GM12891 (cell line): ENCODE data around the gene PRPF31.
"Not testable (repeated sequence)": the region's sequence is repeated elsewhere in the genome, so short reads cannot be mapped to it uniquely, and the experiment has no call there.

Source experiments
- DNase-seq: peaks from one replicate; pipeline ENCODE4 v3.0.0; 2011; ENCODE audit warnings: low spot score; ENCODE audit not compliant: insufficient read length
- FAIRE-seq: peaks from 2 replicates; lab custom pipeline; 2011; peaks lifted over from hg19 to GRCh38; lab: Jason Lieb, UNC
- PAX5 ChIP-seq: IDR thresholded peaks from 2 replicates; pipeline ENCODE4 v1.6.1; 2011; ENCODE audit warnings: low read length, moderate library complexity, mild to moderate bottlenecking; ENCODE audit not compliant: insufficient read depth, severe bottlenecking
- POLR2A ChIP-seq: IDR thresholded peaks from 2 replicates; pipeline ENCODE4 v1.6.1; 2011; ENCODE audit warnings: low read depth, low read length, control low read depth
- POLR2AphosphoS5 ChIP-seq: IDR thresholded peaks from 2 replicates; pipeline ENCODE4 v1.6.1; 2011; ENCODE audit warnings: low read depth, low read length, control low read depth
- POU2F2 ChIP-seq: IDR thresholded peaks from 2 replicates; pipeline ENCODE4 v1.6.1; 2011; ENCODE audit warnings: low read depth, mild to moderate bottlenecking, control low read depth, low read length, moderate library complexity
- SPI1 ChIP-seq: IDR thresholded peaks from 2 replicates; pipeline ENCODE4 v1.6.1; 2011; ENCODE audit warnings: low read depth, low read length, control low read depth
- TAF1 ChIP-seq: IDR thresholded peaks from 2 replicates; pipeline ENCODE4 v1.6.1; 2011; ENCODE audit warnings: low read depth, low read length, control low read depth

The PRPF31 gene

GRCh38 chr19:54096617-54097106 lies 18.9 kb upstream of the PRPF31 start:
- FAIRE-seq (no peak), DNase-seq (no peak)
- no peak for TF ChIP-seq POLR2AphosphoS5
- no peak for TF ChIP-seq POLR2A
- no peak for TF ChIP-seq POU2F2
- no peak for TF ChIP-seq SPI1
- TF ChIP-seq TAF1, result no peak
- no peak for TF ChIP-seq PAX5

GRCh38 chr19:54099190-54099902 lies 16.2 kb upstream of the PRPF31 start:
- no peak for TF ChIP-seq PAX5
- no peak for TF ChIP-seq POLR2AphosphoS5
- no peak for TF ChIP-seq TAF1
- no peak for TF ChIP-seq SPI1
- TF ChIP-seq POU2F2, result no peak
- TF ChIP-seq POLR2A, result no peak
- DNase-seq, result no peak
- FAIRE-seq, result no peak

GRCh38 chr19:54099903-54100255 lies 15.7 kb upstream of the PRPF31 start:
- not testable (repeated sequence) for DNase-seq, FAIRE-seq

GRCh38 chr19:54100561-54100960 lies 15.0 kb upstream of the PRPF31 start, which contains the start of gene OSCAR:
Gene OSCAR, minus strand, starts transcription at chr19:54100803. Its CDS starts 11 bp downstream, at chr19:54100792.
- FAIRE-seq, result no peak
- no peak for DNase-seq
- TF ChIP-seq TAF1 (no peak), SPI1 (no peak), POLR2A (no peak), POLR2AphosphoS5 (no peak), PAX5 (no peak), POU2F2 (no peak)

GRCh38 chr19:54102421-54103169 lies 13.0 kb upstream of the PRPF31 start, which contains the start of gene NDUFA3:
Gene NDUFA3, plus strand, starts transcription at chr19:54102855. Its CDS starts 24 bp downstream, at chr19:54102879.
- FAIRE-seq (peak; percentile 100), DNase-seq (peak; percentile 100)
- TF ChIP-seq SPI1 (peak; percentile 50; the same call in 1 of the 2 replicates), POLR2AphosphoS5 (peak; percentile 91), POLR2A (peak; percentile 92), TAF1 (peak; percentile 95), PAX5 (no peak), POU2F2 (no peak)

GRCh38 chr19:54104998-54105715 lies 10.4 kb upstream of the PRPF31 start:
- no peak for DNase-seq
- no peak for FAIRE-seq
- TF ChIP-seq SPI1, result no peak
- no peak for TF ChIP-seq PAX5
- TF ChIP-seq POU2F2, result no peak
- TF ChIP-seq POLR2AphosphoS5, result no peak
- TF ChIP-seq POLR2A, result no peak
- TF ChIP-seq TAF1, result no peak

- no peak for TF ChIP-seq POLR2AphosphoS5
- FAIRE-seq, result no peak
- DNase-seq, result no peak
Measured at GRCh38 chr19:54105796-54106195, 9.8 kb upstream of the PRPF31 start.

GRCh38 chr19:54106716-54107115 lies 8.8 kb upstream of the PRPF31 start:
- FAIRE-seq, result no peak
- no peak for DNase-seq
- no peak for TF ChIP-seq POU2F2
- no peak for TF ChIP-seq TAF1
- TF ChIP-seq POLR2AphosphoS5, result no peak
- TF ChIP-seq SPI1, result no peak
- TF ChIP-seq POLR2A, result no peak

GRCh38 chr19:54107876-54108490 lies 7.6 kb upstream of the PRPF31 start:
- no peak for FAIRE-seq
- no peak for DNase-seq
- TF ChIP-seq SPI1 (no peak), POLR2A (no peak), POLR2AphosphoS5 (no peak), POU2F2 (no peak), PAX5 (no peak), TAF1 (no peak)
